ENCODE measurements around the gene VWA3B. TPM values are rescaled to one million over a fixed set of nuclear protein-coding genes. Genes with fewer than 3 reads are reported as not detected.

The VWA3B gene
- total RNA-seq, 1 experiment from 2014 or later: not detected

DNA sequence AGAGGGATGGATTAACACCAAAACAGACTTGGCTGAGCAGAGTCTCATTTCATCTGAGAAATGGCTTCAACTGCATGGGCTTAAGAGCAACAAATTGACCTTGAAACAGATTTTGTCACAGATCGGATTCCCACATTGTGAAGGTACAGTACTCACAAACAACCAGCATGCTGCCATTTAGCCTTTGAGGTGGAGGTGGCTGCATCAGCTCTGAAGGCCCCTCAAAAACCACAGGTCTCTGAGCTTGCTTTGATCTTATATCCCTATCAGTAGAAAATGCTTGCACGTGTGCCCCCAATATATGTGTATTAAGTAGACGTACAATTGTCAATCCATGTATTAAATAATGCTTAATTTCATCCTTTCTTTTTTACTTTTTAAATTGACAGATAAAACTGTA, 6.2 kb downstream of the VWA3B start:
- Histone ChIP-seq H3K18ac (ENCODE audit: insufficient read length, low read depth, low read length) (no peak overlapping the region), H2BK5ac (ENCODE audit: insufficient read length, low read length) (no peak overlapping the region), H3K14ac (ENCODE audit: insufficient read depth, low read length) (no peak overlapping the region), H4K5ac (ENCODE audit: insufficient read length, low read depth, low read length) (no peak overlapping the region), H3K56ac (ENCODE audit: insufficient read length, low read depth, low read length) (no peak overlapping the region), H4K8ac (replicated peaks; ENCODE audit: insufficient read length, low read depth, low read length) (no peak overlapping the region), H2BK120ac (ENCODE audit: low read depth, low read length, poor library complexity, severe bottlenecking) (no peak overlapping the region), H4K91ac (ENCODE audit: insufficient read length, low read depth, low read length) (no peak overlapping the region), H2BK15ac (ENCODE audit: low read depth, low read length) (no peak overlapping the region), H3K9me3 (ENCODE audit: control insufficient read depth, low read depth, low read length) (no peaks in the 10 kb centered on the region), H3T11ph (ENCODE audit: low read length) (no peak overlapping the region), H3K79me2 (ENCODE audit: insufficient read depth, low read length) (no peaks in the 10 kb centered on the region), H2BK12ac (ENCODE audit: insufficient read length, low read depth, low read length) (no peak overlapping the region), H2AFZ (ENCODE audit: low read length) (no peak overlapping the region), H3K4me2 (ENCODE audit: insufficient read depth, insufficient read length, low read length) (no peak overlapping the region), H3K23ac (ENCODE audit: insufficient read length, low read depth, low read length) (no peak overlapping the region), H3K4ac (ENCODE audit: low read depth, low read length) (no peak overlapping the region), H4K20me1 (ENCODE audit: control insufficient read depth, insufficient read depth, insufficient read length) (no peaks in the 10 kb centered on the region), H3K23me2 (ENCODE audit: insufficient read length, low read depth, low read length, poor library complexity, severe bottlenecking) (no peaks in the 10 kb centered on the region), H3K9ac (ENCODE audit: extremely low read depth, insufficient read length, low read length) (no peak overlapping the region), H2AK5ac (ENCODE audit: insufficient read length, low read length) (no peak overlapping the region), H3K27me3 (ENCODE audit: insufficient read depth, low read length) (no peaks in the 10 kb centered on the region; the same call in 1 of the 2 replicates), H3K79me1 (ENCODE audit: insufficient read depth, low read depth, low read length, poor library complexity, severe bottlenecking) (no peaks in the 10 kb centered on the region), H3K4me1 (ENCODE audit: insufficient read depth, low read length) (no peaks in the 10 kb centered on the region), H3K27ac (ENCODE audit: insufficient read length, low read depth, low read length) (no peak overlapping the region), H2BK20ac (ENCODE audit: low read depth, low read length, poor library complexity, severe bottlenecking) (no peak overlapping the region)
- no peak overlapping the region; a peak in 1 of 7 replicates for H3K27ac Mint-ChIP-seq
- no peak for DNase-seq
- TF ChIP-seq, protein P1, sequence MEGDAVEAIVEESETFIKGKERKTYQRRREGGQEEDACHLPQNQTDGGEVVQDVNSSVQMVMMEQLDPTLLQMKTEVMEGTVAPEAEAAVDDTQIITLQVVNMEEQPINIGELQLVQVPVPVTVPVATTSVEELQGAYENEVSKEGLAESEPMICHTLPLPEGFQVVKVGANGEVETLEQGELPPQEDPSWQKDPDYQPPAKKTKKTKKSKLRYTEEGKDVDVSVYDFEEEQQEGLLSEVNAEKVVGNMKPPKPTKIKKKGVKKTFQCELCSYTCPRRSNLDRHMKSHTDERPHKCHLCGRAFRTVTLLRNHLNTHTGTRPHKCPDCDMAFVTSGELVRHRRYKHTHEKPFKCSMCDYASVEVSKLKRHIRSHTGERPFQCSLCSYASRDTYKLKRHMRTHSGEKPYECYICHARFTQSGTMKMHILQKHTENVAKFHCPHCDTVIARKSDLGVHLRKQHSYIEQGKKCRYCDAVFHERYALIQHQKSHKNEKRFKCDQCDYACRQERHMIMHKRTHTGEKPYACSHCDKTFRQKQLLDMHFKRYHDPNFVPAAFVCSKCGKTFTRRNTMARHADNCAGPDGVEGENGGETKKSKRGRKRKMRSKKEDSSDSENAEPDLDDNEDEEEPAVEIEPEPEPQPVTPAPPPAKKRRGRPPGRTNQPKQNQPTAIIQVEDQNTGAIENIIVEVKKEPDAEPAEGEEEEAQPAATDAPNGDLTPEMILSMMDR (conservative IDR thresholded peaks at IDR 0.05): no peak
- H3K27me3 Mint-ChIP-seq (ENCODE audit: low read depth): peaks cover 29% of the 10 kb centered on the region
- WGBS (ENCODE audit: extremely low coverage, insufficient read length, low lambda C conversion rate): no CpG with 5 or more reads among the region's 3 CpGs
- H3K4me1 Mint-ChIP-seq: peaks cover 4% of the 10 kb centered on the region in 2 experiments; a peak in 3 of 4 replicates
- no peak overlapping the region for H3K4me3 Mint-ChIP-seq
- peaks cover 0 to 9% (median 0%) of the 10 kb centered on the region in 3 experiments; a peak in 2 of 7 replicates for H3K36me3 Mint-ChIP-seq (ENCODE audit: insufficient read depth in 1 of 3, low read depth in 3 of 3)
- peaks cover 12 to 15% of the 10 kb centered on the region in 2 experiments for H3K9me3 Mint-ChIP-seq
